Esophagus squamous epithelium (tissue), 4 donors: ENCODE data around the gene SNED1.

ENCODE experiments used
- CTCF ChIP-seq, 6 experiments: fragments of 450-650 bp in 4 of 6; fragments of 200-600 bp in 2 of 6; sonication (generic) in 2 of 6; IDR thresholded peaks; one replicate each; pipeline ENCODE4 v1.5.1; 2016 to 2019; ENCODE audit warnings: antibody characterized with exemption in 6 of 6, mild to moderate bottlenecking in 4 of 6, moderate library complexity in 4 of 6
- POLR2A ChIP-seq, 4 donors: fragments of 450-650 bp; IDR thresholded peaks; one replicate each; pipeline ENCODE4 v1.6.1; 2017; ENCODE audit warnings: antibody characterized with exemption in 4 of 4, mild to moderate bottlenecking in 4 of 4, moderate library complexity in 3 of 4

- TF ChIP-seq CTCF (IDR thresholded peaks at IDR 0.05) (no peak), POLR2A (IDR thresholded peaks at IDR 0.05) (no peak)
Observed at GRCh38 chr2:241020201-241020600, 21.8 kb downstream of the SNED1 start.
